Adrenal gland (tissue), 5 donors: ENCODE measurements around the gene HSD17B14.
"Not testable (repeated sequence)": the region's sequence is repeated elsewhere in the genome, so short reads cannot be mapped to it uniquely, and the experiment has no call there.

Experiments used
- CTCF ChIP-seq, 6 experiments: fragments of 450-650 bp in 4 of 6; fragments of 200-600 bp in 2 of 6; sonication (generic) in 1 of 6; IDR thresholded peaks; 1 replicate in 5 of 6; 2 replicates in 1 of 6; pipeline versions ENCODE4 v1.5.1 to v1.8.0; 2016 to 2021; ENCODE audit warnings: antibody characterized with exemption in 6 of 6, mild to moderate bottlenecking in 2 of 6, moderate library complexity in 1 of 6
- POLR2A ChIP-seq, 2 donors: fragments of 450-650 bp; IDR thresholded peaks; one replicate each; pipeline ENCODE4 v1.6.1; 2017; ENCODE audit warnings: antibody characterized with exemption in 2 of 2, mild to moderate bottlenecking in 2 of 2, moderate library complexity in 1 of 2
- donor health status: DM: no; HTN: no; CAD: no.

- TF ChIP-seq CTCF (IDR thresholded peaks at IDR 0.05): not testable (repeated sequence)
- TF ChIP-seq POLR2A (IDR thresholded peaks at IDR 0.05): peak in 1 of 2 donors; percentile 71
Measured at GRCh38 chr19:48876043-48876981, 40.0 kb upstream of the HSD17B14 start.
